Hematopoietic multipotent progenitor cell (in vitro differentiated cells): ENCODE data around the gene PSIP1. TPM values are rescaled to one million over a fixed set of nuclear protein-coding genes. Genes with fewer than 3 reads are reported as not detected.
A peak's percentile ranks its signal among the peaks of the same experiment; 100 is the strongest.
"Not testable (repeated sequence)": the region's sequence is repeated elsewhere in the genome, so short reads cannot be mapped to it uniquely, and the experiment has no call there.

ENCODE experiments used
- DNase-seq, 3 donors: peaks; one replicate each; pipeline ENCODE4 v3.0.0-alpha.2; 2011 to 2015; ENCODE audit warnings: low read depth in 2 of 3, low spot score in 2 of 3
- total RNA-seq: library from RNA; depleted of rRNA; stranded (reverse); fragments of >200 nt; gene quantifications from one replicate; pipeline ENCODE4 v1.2.3, GENCODE V29; 2012

PSIP1 gene
- 26.9 TPM for total RNA-seq

GRCh38 chr9:15510789-15511575 lies at the start of gene PSIP1:
Gene PSIP1, minus strand, starts transcription at chr9:15510970. Its CDS starts 782 bp downstream, at chr9:15510188.
- peak; percentile 92 to 94 (median 94) for DNase-seq

- no peak for DNase-seq
These were observed 42.7 kb upstream of the PSIP1 start for GRCh38 chr9:15553528-15553898.

GRCh38 chr9:15552636-15553527 lies 42.1 kb upstream of the PSIP1 start, which contains the start of gene CCDC171:
Gene CCDC171, plus strand, starts transcription at chr9:15553043. Its CDS starts 11,046 bp downstream, at chr9:15564089.
- peak; percentile 80 to 99 (median 99) for DNase-seq

GRCh38 chr9:15549611-15550010 lies 38.8 kb upstream of the PSIP1 start:
- DNase-seq = no peak

GRCh38 chr9:15543047-15543813 lies 32.5 kb upstream of the PSIP1 start:
- DNase-seq = peak in 1 of 3 donors; percentile 47

GRCh38 chr9:15542624-15543023 lies 31.9 kb upstream of the PSIP1 start:
- DNase-seq = no peak

GRCh38 chr9:15541872-15542271 lies 31.1 kb upstream of the PSIP1 start:
- no peak for DNase-seq

GRCh38 chr9:15531380-15531779 lies 20.6 kb upstream of the PSIP1 start:
- DNase-seq = no peak

GRCh38 chr9:15529566-15530324 lies 19.0 kb upstream of the PSIP1 start:
- no peak for DNase-seq

GRCh38 chr9:15527035-15527434 lies 16.3 kb upstream of the PSIP1 start:
- DNase-seq = not testable (repeated sequence)

- DNase-seq = no peak
These were observed 15.2 kb upstream of the PSIP1 start for GRCh38 chr9:15525958-15526357.

- DNase-seq = no peak
These were observed 14.2 kb upstream of the PSIP1 start for GRCh38 chr9:15524845-15525455.

GRCh38 chr9:15522130-15522755 lies 11.5 kb upstream of the PSIP1 start:
- peak in 1 of 3 donors; percentile 11 for DNase-seq

GRCh38 chr9:15521254-15521653 lies 10.5 kb upstream of the PSIP1 start:
- DNase-seq = no peak

- no peak for DNase-seq
These were observed 9.1 kb upstream of the PSIP1 start for GRCh38 chr9:15519831-15520230.

GRCh38 chr9:15513335-15513734 lies 2.6 kb upstream of the PSIP1 start:
- peak in 1 of 3 donors; percentile 32 for DNase-seq

- DNase-seq = peak in 1 of 3 donors; percentile 30
These were observed 2.1 kb upstream of the PSIP1 start for GRCh38 chr9:15512889-15513288.

- peak in 2 of 3 donors; percentile 35 to 47 for DNase-seq
These were observed 1.4 kb upstream of the PSIP1 start for GRCh38 chr9:15512204-15512603.
